Measurements from ENCODE around the gene POLR2J2. TPM values are rescaled to one million over a fixed set of nuclear protein-coding genes. Genes with fewer than 3 reads are reported as not detected.
"Not testable (repeated sequence)": the region's sequence is repeated elsewhere in the genome, so short reads cannot be mapped to it uniquely, and the experiment has no call there.

Gene POLR2J2
- total RNA-seq, result 1 to 10 TPM in 3 of 4 donors, under 1 TPM in 1; 0.45 to 3.7 (median 1.9) TPM

GRCh38 chr7:102671166-102671955 lies at the start of gene POLR2J2:
Gene POLR2J2 (minus strand): TSS chr7:102671663. CDS start chr7:102671601, 62 bp downstream.
- H3K4me1 ChIP-seq; H3K36me3 ChIP-seq; intact Hi-C loops (cut with DNase I); DNase-seq (ENCODE audit: extremely low spot score); H3K27me3 ChIP-seq; H3K9me3 ChIP-seq: not testable (repeated sequence)
- H3K4me3 ChIP-seq, result peak within 1 kb of the TSS; percentile 46 to 60 (median 49)
- TF ChIP-seq POLR2AphosphoS5 (IDR thresholded peaks at IDR 0.05), result peak in 1 of 2 donors; percentile 61
- H3K27ac ChIP-seq (replicated peaks in 1 of 4), result peak within 1 kb of the TSS in 3 of 4 donors; percentile 52 to 64 (median 54)
- WGBS, result no CpG with 5 or more reads among the region's 63 CpGs

DNA sequence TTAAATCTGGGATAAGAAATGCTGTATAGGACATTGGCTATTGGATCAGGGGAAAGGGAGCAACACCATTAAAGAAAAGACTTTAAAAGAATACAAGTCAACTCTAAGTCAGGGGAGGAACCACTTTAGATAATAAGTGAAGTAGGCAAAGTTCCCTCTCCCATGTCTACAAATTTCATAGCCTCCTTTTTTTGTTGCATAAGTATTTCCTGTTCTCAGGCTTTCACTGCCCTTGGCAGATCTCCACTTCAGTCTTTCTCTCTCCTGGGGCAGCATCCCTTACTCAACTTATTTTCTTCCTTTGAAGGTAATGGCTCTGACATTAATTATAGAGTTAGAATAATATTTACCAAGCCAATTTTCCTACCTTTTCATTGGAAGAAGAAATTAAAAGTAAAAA lies 47.0 kb upstream of the POLR2J2 start:
- H3K9me3 ChIP-seq; H3K27me3 ChIP-seq; DNase-seq (ENCODE audit: extremely low spot score); intact Hi-C loops (cut with DNase I); H3K27ac ChIP-seq (replicated peaks in 1 of 4); H3K4me3 ChIP-seq; H3K36me3 ChIP-seq: not testable (repeated sequence)
- H3K4me1 ChIP-seq, result peaks cover 0 to 29% (median 11%) of the 10 kb centered on the region in 4 donors

- 31% methylated on average over 2 of the region's 3 CpGs for WGBS
- H3K4me1 ChIP-seq, result peaks cover 0 to 35% (median 15%) of the 10 kb centered on the region in 4 donors
- H3K4me3 ChIP-seq; H3K9me3 ChIP-seq; DNase-seq (ENCODE audit: extremely low spot score); H3K27me3 ChIP-seq; H3K36me3 ChIP-seq; intact Hi-C loops (cut with DNase I): not testable (repeated sequence)
- peak overlapping the region in 1 of 4 donors; percentile 49 for H3K27ac ChIP-seq (replicated peaks in 1 of 4)
These were observed 44.3 kb upstream of the POLR2J2 start for GRCh38 chr7:102715718-102716117.

- peaks cover 0 to 35% (median 15%) of the 10 kb centered on the region in 4 donors for H3K4me1 ChIP-seq
- DNase-seq (ENCODE audit: extremely low spot score); H3K36me3 ChIP-seq; H3K27me3 ChIP-seq; H3K9me3 ChIP-seq; intact Hi-C loops (cut with DNase I); H3K4me3 ChIP-seq: not testable (repeated sequence)
- peak overlapping the region in 2 of 4 donors; percentile 30 to 49 for H3K27ac ChIP-seq (replicated peaks in 1 of 4)
- WGBS, result 57% methylated on average over 5 of the region's 6 CpGs
These were observed 43.5 kb upstream of the POLR2J2 start for GRCh38 chr7:102714774-102715522.

GRCh38 chr7:102713691-102714080 lies 42.2 kb upstream of the POLR2J2 start:
- intact Hi-C loops (cut with DNase I); H3K9me3 ChIP-seq; H3K36me3 ChIP-seq; H3K4me3 ChIP-seq; H3K27ac ChIP-seq (replicated peaks in 1 of 4); DNase-seq (ENCODE audit: extremely low spot score); H3K27me3 ChIP-seq: not testable (repeated sequence)
- WGBS, result no CpG with 5 or more reads among the region's 1 CpG
- H3K4me1 ChIP-seq, result peaks cover 0 to 32% (median 15%) of the 10 kb centered on the region in 4 donors

- H3K9me3 ChIP-seq; H3K4me3 ChIP-seq; H3K27me3 ChIP-seq; DNase-seq (ENCODE audit: extremely low spot score); intact Hi-C loops (cut with DNase I); H3K27ac ChIP-seq (replicated peaks in 1 of 4); H3K36me3 ChIP-seq: not testable (repeated sequence)
- peaks cover 0 to 27% (median 11%) of the 10 kb centered on the region in 4 donors for H3K4me1 ChIP-seq
- 55% methylated on average over 5 of the region's 5 CpGs for WGBS
These were observed 41.7 kb upstream of the POLR2J2 start for GRCh38 chr7:102713011-102713690.

DNA sequence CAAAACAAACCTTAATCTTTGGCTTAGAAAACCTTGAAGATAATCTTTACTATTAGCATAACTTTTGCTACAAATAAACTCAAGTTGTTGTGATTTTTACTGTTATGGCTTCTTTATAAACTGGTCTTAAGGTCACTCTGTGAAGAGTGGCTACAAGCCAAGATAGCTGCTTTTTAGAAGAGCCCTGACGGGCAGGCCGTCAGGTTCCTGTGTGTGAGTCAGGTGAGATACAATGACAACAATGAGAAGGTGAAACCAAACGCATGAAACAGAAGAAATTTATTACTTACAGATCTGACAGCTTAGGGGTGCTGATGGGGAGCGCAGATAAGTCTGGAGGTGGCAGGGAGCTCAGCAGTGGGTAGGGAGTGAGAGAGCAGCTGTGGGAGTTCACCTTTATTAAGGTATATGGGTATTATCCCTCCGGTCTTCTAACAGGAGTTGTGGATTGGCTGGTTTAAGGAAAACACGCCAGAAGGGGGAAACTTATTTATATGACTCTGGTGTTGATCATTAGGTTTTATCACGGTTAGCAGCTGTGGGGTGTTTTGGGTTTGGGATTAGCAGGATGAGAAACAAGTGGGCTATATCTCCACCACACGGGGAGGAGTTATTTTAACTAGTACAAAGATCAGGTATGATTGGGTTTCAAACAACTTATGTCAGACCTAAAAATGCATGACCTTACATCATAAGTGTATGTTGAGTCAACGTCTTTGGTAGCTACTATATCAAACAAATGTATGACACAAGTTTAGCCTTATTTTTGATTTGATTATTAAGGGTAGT lies 27.7 kb upstream of the POLR2J2 start:
- 82% methylated on average over 9 of the region's 9 CpGs for WGBS
- H3K4me1 ChIP-seq; H3K27me3 ChIP-seq; H3K27ac ChIP-seq (replicated peaks in 1 of 4); intact Hi-C loops (cut with DNase I); H3K36me3 ChIP-seq; H3K9me3 ChIP-seq; H3K4me3 ChIP-seq; DNase-seq (ENCODE audit: extremely low spot score): not testable (repeated sequence)

DNA sequence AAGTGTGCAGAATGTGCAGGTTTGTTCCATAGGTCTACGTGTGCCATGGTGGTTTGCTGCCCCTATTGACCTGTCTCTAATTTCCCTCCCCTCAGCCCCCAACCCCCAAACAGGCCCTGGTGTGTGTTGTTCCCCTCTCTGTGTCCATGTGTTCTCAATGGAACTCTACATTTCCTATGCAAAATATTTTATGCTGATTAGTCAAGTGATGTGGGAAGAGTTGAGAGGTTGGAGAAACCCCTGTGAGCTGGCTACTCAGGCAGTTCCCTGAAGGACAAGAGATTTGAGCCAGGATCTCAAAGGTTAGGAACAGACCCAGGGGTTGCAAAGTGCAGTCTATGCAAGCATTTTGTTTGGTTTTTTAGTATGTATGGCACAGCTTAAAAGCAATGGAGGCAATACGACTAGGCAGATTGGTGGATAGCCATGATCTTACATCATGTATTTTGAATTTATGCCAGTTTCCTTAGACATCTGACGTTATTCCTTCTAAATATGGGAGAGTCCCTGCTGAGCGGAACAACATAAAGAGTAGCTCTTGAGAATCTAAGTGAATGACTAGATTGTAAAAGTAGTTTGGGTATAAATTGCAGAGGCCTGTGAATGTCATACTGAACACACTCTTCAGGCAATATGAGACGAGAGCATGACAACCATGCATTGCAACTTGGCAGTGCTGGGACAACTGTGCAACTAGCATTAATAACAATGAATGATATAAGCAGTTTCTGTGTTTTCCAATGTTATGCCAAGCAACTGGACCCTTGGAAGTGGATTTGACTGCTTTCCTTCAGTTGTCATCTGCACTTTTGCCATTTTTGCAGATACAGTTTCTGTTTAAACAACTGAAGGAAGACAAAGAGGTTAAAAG lies 26.4 kb upstream of the POLR2J2 start:
- H3K4me1 ChIP-seq; H3K27me3 ChIP-seq; H3K36me3 ChIP-seq; H3K9me3 ChIP-seq; H3K27ac ChIP-seq (replicated peaks in 1 of 4); intact Hi-C loops (cut with DNase I); DNase-seq (ENCODE audit: extremely low spot score); H3K4me3 ChIP-seq: not testable (repeated sequence)
- WGBS, result 84% methylated on average over 5 of the region's 5 CpGs

DNA sequence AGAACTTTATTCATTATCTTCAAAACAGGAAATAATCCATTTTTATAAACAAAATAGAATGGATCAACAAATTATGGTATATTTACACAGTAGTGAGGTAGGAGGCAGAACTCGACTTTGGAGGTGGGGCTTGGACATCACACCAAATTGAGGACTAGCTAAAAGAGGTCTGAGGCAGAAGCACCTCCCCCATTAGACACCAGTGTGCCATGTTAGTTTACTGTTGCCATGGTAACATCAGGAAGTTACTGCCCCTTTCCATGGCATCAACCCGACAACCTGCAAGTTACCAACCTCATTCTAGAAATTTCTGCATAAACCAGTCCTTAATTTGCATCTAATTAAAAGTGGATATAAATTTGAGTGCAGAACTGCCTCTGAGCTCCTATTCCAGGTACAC lies 24.5 kb upstream of the POLR2J2 start:
- H3K36me3 ChIP-seq; H3K9me3 ChIP-seq; H3K27me3 ChIP-seq; DNase-seq (ENCODE audit: extremely low spot score); H3K4me3 ChIP-seq; H3K4me1 ChIP-seq; intact Hi-C loops (cut with DNase I); H3K27ac ChIP-seq (replicated peaks in 1 of 4): not testable (repeated sequence)
- 33% methylated on average over 1 of the region's 2 CpGs for WGBS

DNA sequence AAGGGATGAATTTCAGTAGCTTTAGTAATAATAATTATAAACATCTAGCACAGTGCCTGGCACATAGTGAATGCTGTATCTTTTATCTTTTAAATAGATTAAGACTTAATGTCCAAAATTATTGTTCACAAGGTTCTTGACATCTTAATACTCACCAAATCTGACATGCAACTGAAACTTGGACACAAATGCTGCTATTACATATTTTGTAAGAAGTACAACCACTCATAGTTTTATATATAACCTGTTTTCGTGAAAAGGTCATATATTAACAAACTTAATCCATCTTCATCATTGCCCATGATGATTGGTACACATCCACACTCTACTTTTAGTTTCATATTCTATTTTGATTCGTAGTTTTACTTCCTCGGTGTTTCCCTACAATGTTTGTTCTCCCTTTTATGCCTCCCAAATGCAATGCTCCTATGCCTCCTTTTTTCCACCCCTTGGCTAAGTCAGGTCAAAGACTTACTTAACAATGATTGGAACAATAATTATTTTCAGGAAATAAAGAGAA lies 23.6 kb upstream of the POLR2J2 start:
- intact Hi-C loops (cut with DNase I); H3K36me3 ChIP-seq: not testable (repeated sequence)

GRCh38 chr7:102694008-102694407 lies 22.5 kb upstream of the POLR2J2 start:
- H3K36me3 ChIP-seq; H3K4me3 ChIP-seq; H3K27ac ChIP-seq (replicated peaks in 1 of 4); H3K27me3 ChIP-seq; DNase-seq (ENCODE audit: extremely low spot score); intact Hi-C loops (cut with DNase I); H3K4me1 ChIP-seq; H3K9me3 ChIP-seq: not testable (repeated sequence)
- 73% methylated on average over 2 of the region's 2 CpGs for WGBS

More for the DNA sequence above, 23.6 kb upstream of the POLR2J2 start:
- not testable (repeated sequence) for DNase-seq (ENCODE audit: extremely low spot score); H3K4me1 ChIP-seq; H3K4me3 ChIP-seq; H3K27me3 ChIP-seq; H3K27ac ChIP-seq (replicated peaks in 1 of 4); H3K9me3 ChIP-seq
- WGBS, result 59% methylated on average over 2 of the region's 3 CpGs
